HepG2 (cell line): ENCODE data around the gene PRPF4. TPM values are rescaled to one million over a fixed set of nuclear protein-coding genes. Genes with fewer than 3 reads are reported as not detected.
A peak's percentile ranks its signal among the peaks of the same experiment; 100 is the strongest.

ENCODE experiments used
- E2F5 ChIP-seq: sonication (generic); formaldehyde crosslinking; conservative IDR thresholded peaks from 2 replicates; pipeline ENCODE4 v1.4.0; 2020; ENCODE audit warnings: missing genetic modification reagents
- ELK4 ChIP-seq: sonication (generic); formaldehyde crosslinking; IDR thresholded peaks from 2 replicates; pipeline ENCODE4 v1.9.0; 2021; ENCODE audit warnings: missing genetic modification reagents, borderline replicate concordance
- FOXA3 ChIP-seq: IDR thresholded peaks from 2 replicates; pipeline ENCODE4 v1.6.1; 2016; ENCODE audit warnings: missing genetic modification reagents, missing compliant biosample characterization
- GLI4 ChIP-seq: sonication (generic); formaldehyde crosslinking; IDR thresholded peaks from 2 replicates; pipeline ENCODE4 v1.5.1; 2020; ENCODE audit warnings: missing genetic modification reagents, mild to moderate bottlenecking, moderate library complexity, borderline replicate concordance
- IRF9 ChIP-seq: sonication (generic); formaldehyde crosslinking; IDR thresholded peaks from 2 replicates; pipeline ENCODE4 v1.8.0; 2022; ENCODE audit warnings: missing genetic modification reagents, mild to moderate bottlenecking, borderline replicate concordance
- IRX3 ChIP-seq: sonication (generic); formaldehyde crosslinking; IDR thresholded peaks from 2 replicates; pipeline ENCODE4 v1.8.1; 2023; ENCODE audit warnings: mild to moderate bottlenecking, low read depth, missing genetic modification reagents, borderline replicate concordance
- KLF16 ChIP-seq, 2 experiments: sonication (generic) in 1 of 2; formaldehyde crosslinking in 1 of 2; IDR thresholded peaks; 2 replicates each; pipeline versions ENCODE4 v1.6.1 to v1.8.0; 2016 to 2023; ENCODE audit warnings: missing genetic modification reagents in 2 of 2, missing compliant biosample characterization in 1 of 2
- MXI1 ChIP-seq: IDR thresholded peaks from 3 replicates; pipeline ENCODE4 v1.6.1; 2012; ENCODE audit warnings: low read depth, low read length, inconsistent platforms, borderline replicate concordance
- ONECUT2 ChIP-seq: sonication (generic); formaldehyde crosslinking; IDR thresholded peaks from 2 replicates; pipeline ENCODE4 v1.4.0; 2020; ENCODE audit warnings: missing genetic modification reagents
- SNAPC5 ChIP-seq: sonication (generic); formaldehyde crosslinking; IDR thresholded peaks from 2 replicates; pipeline ENCODE4 v1.8.1; 2023; ENCODE audit warnings: mild to moderate bottlenecking, missing genetic modification reagents, borderline replicate concordance
- SP4 ChIP-seq: sonication (generic); formaldehyde crosslinking; IDR thresholded peaks from 2 replicates; pipeline ENCODE4 v1.8.1; 2023; ENCODE audit warnings: mild to moderate bottlenecking, missing genetic modification reagents
- SRSF1 ChIP-seq: fragments of 200-400 bp; formaldehyde crosslinking; optimal IDR thresholded peaks from 2 replicates; pipeline ENCODE3; 2017; ENCODE audit warnings: mild to moderate bottlenecking, low read depth, low read length, moderate library complexity
- ZC3H13 ChIP-seq: sonication (generic); formaldehyde crosslinking; IDR thresholded peaks from 2 replicates; pipeline ENCODE4 v1.8.1; 2023; ENCODE audit warnings: mild to moderate bottlenecking, missing genetic modification reagents, moderate library complexity
- ZNF503 ChIP-seq: sonication (generic); formaldehyde crosslinking; IDR thresholded peaks from 2 replicates; pipeline ENCODE4 v1.4.0; 2020; ENCODE audit warnings: missing genetic modification reagents
- ZNF574 ChIP-seq: sonication (generic); formaldehyde crosslinking; IDR thresholded peaks from 2 replicates; pipeline ENCODE4 v1.4.0; 2020; ENCODE audit warnings: missing genetic modification reagents
- ZNF75D ChIP-seq: sonication (generic); formaldehyde crosslinking; IDR thresholded peaks from 2 replicates; pipeline ENCODE4 v1.8.1; 2023; ENCODE audit warnings: missing genetic modification reagents, mild to moderate bottlenecking, borderline replicate concordance
- polyA plus RNA-seq, 8 experiments: library from polyadenylated mRNA; depleted of rRNA in 3 of 8; stranded (reverse) in 7 of 8; unstranded in 1 of 8; fragments of >200 nt; fragmentation: Illumina TruSeq in 4 of 8; extraction: Trizol in 4 of 8; gene quantifications; 2 replicates each; pipeline versions ENCODE4 v1.2.1 to v1.2.3, GENCODE V29; 2011 to 2016; ENCODE audit warnings: low read depth in 4 of 8, missing spikeins in 1 of 8, mixed read lengths in 1 of 8; ENCODE audit not compliant: insufficient read depth in 1 of 8
- total RNA-seq, 5 experiments: library from RNA; depleted of rRNA; stranded (reverse); fragments of >200 nt; fragmentation: Illumina TruSeq; extraction: Trizol; gene quantifications; 2 replicates each; pipeline ENCODE4 v1.2.3, GENCODE V29; 2016; ENCODE audit warnings: low read depth in 1 of 5

The PRPF4 gene
- total and polyA plus RNA-seq, 2 of the 13 experiments (the other 11 are each of a cell fraction or from before 2014, with no cell fraction given) = 10.3 to 49.0 TPM

GRCh38 chr9:113275157-113276131 lies at the start of gene PRPF4, which contains the start of gene CDC26 (continued):
- peak; percentile 45; the same call in 1 of the 2 replicates for TF ChIP-seq E2F5 (CRISPR knock-in tag)
- peak; percentile 84 for TF ChIP-seq SP4 (CRISPR knock-in tag)
- 0 out of 2 replicates have a peak, but pooled peaks have one; percentile 33 for TF ChIP-seq ONECUT2 (CRISPR knock-in tag)
- no peak for TF ChIP-seq ZNF75D (CRISPR knock-in tag)
- 0 out of 2 replicates have a peak, but pooled peaks have one; percentile 48 for TF ChIP-seq ZC3H13 (CRISPR knock-in tag)
- peak in 1 of 2 experiments; percentile 83; a peak in 2 of 4 replicates for TF ChIP-seq KLF16 (CRISPR knock-in tag; IDR thresholded peaks at IDR 0.05)
- TF ChIP-seq MXI1 = peak; percentile 87; the same call in 1 of the 3 replicates
- TF ChIP-seq SRSF1 = peak; percentile 88
- peak; percentile 61; the same call in 1 of the 2 replicates for TF ChIP-seq IRX3
- TF ChIP-seq GLI4 (CRISPR knock-in tag) = peak; percentile 79; the same call in 1 of the 2 replicates
- no peak for TF ChIP-seq SNAPC5 (CRISPR knock-in tag)
- no peak for TF ChIP-seq ELK4 (CRISPR knock-in tag)
- peak; percentile 52; the same call in 1 of the 2 replicates for TF ChIP-seq FOXA3 (CRISPR knock-in tag)
- TF ChIP-seq ZNF574 (CRISPR knock-in tag) = peak; percentile 96
- no peak; the same call in 1 of the 2 replicates for TF ChIP-seq ZNF503
- TF ChIP-seq IRF9 (CRISPR knock-in tag) = peak; percentile 96
